ENCODE measurements around the gene SHISA5.

SHISA5 gene

GRCh38 chr3:48456456-48456855 is 47.5 kb downstream of the SHISA5 start:
- no peak for ATAC-seq

- ATAC-seq, result no peak
Measured at GRCh38 chr3:48451270-48451669, 52.7 kb downstream of the SHISA5 start.

DNA sequence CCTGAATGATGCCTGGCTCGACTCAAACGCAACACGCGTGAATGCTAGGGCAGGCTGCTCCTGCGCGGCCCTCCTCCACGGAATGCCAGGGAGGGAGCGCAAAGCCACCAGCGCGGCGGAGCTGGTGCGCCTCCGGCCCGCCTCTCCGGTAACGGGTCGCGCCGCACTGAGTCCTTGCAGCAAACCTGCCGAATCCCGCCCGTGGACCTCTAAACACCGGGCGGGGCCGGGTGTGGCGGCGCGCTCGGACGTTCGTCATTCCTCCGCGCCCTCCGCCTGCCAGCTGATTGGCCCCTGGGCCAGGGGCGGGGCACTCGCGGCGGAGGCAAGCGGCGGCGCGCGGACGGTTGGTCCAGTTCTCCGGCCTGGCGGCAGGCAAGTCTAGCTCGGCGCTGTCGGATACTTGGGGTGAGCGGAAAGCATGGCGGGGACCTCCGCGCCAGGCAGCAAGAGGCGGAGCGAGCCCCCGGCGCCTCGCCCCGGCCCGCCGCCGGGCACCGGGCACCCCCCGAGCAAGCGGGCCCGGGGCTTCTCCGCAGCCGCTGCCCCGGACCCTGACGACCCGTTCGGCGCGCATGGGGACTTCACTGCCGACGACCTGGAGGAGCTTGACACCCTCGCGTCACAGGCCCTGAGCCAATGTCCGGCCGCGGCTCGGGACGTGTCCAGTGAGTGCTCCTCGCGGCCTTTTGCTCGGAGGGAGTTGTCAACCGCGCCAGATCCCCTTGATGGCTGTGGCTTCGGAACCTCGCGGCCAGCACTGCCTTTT is 57.4 kb downstream of the SHISA5 start, which contains the start of gene ATRIP:
ATRIP (plus strand) TSS at position 313 of the 769 bp plus-strand sequence; CDS start at position 422, 109 bp downstream.
- peak; percentile 99 for ATAC-seq

DNA sequence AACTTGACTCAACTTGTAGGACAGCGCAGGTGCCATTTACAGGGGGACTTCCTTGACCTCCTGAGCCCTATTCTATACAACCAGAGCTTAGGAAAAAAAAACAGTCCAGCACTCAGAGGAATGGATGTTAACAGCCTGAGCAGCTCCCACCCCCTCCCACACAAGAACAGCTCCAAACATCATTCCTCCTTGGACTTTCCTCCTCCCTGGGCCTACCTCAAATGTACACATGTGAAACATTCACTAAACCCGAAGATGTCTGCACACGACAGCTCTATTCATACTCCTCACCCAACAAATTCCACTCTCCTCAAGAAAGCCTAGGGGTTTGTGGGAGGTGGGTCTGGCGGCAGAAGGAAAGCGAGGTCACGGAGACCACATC is 57.9 kb downstream of the SHISA5 start:
- ATAC-seq, result no peak

GRCh38 chr3:48445277-48445882 is 58.6 kb downstream of the SHISA5 start:
- ATAC-seq, result no peak

- no peak for ATAC-seq
Measured at GRCh38 chr3:48441940-48442339, 62.0 kb downstream of the SHISA5 start.

- no peak for ATAC-seq
Measured at GRCh38 chr3:48440590-48440958, 63.4 kb downstream of the SHISA5 start.

GRCh38 chr3:48439820-48440589 is 64.0 kb downstream of the SHISA5 start, which contains the start of the genes CCDC51 and TMA7:
TSS of gene CCDC51 (minus strand) at chr3:48440119. CDS start at chr3:48435128, 4,991 bp downstream.
TSS of gene TMA7 (plus strand) at chr3:48440257. CDS start at chr3:48440297, 40 bp downstream.
- peak; percentile 97 to 99 for ATAC-seq

DNA sequence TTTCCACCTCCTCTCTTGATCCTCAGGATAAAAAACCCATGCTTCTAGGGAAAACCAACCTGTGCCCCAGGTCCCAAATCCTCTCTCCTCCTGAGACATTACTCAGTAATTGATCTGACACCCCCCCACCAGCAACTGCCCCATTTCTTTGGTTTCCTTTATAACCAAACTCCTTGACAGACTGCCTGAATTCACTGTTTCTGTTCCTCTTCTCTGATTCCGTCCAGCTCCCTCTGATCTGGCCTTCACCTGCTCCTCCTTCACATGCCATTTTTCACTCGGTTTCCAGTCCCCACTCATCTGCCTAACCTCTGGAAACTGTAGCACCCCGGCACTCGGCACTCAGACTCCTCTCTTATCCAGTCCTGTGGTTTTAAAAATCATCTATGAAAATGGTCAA is 66.2 kb downstream of the SHISA5 start:
- no peak for ATAC-seq

DNA sequence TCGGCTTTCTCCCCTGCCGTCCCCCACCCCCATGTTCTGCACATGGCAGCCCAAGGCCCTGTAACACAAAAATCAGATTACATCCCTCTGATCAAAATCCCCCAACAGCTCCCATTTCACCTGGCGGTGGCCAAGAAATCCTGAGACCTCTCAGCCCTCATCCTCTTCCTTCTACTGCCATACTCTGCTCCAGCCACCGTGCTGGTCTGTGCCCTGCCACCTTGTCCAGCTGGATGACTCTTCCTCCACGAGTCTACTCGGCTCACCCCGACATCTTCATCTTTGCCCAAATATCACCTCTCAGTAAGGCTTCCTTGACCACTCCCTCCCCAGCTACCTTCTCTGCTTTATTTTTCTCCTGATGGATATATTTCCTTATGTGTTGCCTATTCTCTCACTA is 67.1 kb downstream of the SHISA5 start:
- ATAC-seq, result no peak

- ATAC-seq, result no peak
Measured at GRCh38 chr3:48436477-48436787, 67.5 kb downstream of the SHISA5 start.

- peak in 1 of 2 donors; percentile 27 for ATAC-seq
Measured at GRCh38 chr3:48435774-48436476, 68.0 kb downstream of the SHISA5 start.

GRCh38 chr3:48435223-48435595 is 68.8 kb downstream of the SHISA5 start:
- no peak for ATAC-seq

DNA sequence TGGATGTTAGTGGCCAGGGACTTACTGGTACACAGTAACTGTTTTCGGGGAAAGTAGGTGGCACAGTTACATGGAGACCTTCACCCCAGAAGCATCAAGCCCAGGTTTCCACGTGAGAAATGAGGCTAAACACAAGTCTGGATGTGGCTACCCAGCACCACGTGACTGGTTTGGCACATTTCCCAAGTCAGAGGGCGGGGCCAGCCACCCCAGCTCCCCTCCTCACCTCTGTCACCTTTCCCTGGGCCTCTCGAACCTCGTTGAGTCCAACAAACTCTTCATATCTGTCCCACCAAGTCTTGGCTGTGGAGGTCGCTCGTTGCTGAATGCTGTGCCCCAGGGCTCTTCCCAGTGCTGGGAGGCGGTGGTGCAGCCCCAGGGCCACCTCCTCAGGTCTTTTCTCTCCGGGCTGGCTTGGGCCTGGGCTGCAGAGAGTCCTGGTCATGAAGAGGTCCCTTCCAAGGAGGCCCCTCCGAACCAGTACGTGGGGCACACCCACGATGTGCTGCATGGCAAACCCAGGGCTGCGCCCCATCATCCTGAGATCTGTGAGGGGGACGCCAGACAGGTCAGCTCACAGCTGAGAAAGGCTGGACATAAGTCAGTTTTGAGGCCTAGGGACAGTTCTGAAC is 69.3 kb downstream of the SHISA5 start:
- ATAC-seq, result no peak

DNA sequence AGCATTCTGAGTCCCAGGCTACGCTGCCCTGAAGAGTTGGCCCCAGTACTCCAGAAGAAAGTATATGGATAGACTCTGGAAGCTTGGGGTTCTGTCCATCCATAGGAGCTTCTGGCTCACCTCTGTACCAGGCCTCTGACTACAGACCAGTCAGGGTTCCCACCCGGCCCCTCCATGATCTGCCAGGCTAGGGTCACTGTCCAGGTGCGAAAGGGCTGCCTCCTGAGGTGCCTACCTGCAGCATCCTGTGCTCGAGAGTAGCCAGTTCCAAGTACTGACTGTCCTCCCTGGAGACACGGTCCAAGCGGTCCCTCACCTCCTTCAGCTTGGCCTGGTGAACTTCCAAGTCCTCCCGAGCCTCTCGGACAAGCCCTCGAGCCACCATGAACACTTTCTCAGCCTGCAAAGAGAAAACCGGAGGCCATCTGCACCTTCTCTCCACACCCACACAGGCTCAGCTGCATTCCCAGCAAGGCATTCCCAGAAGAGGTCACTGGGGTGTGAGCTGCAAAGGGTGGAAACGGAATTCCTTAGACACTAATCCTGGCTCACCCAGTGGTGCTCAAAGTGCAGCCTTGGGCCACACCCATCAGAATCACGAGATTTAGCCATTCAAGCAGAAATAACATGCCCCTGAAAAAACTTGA is 70.4 kb downstream of the SHISA5 start:
- no peak for ATAC-seq

- ATAC-seq, result no peak
Measured at GRCh38 chr3:48432411-48433371, 71.3 kb downstream of the SHISA5 start.

- ATAC-seq, result no peak
Measured at GRCh38 chr3:48431224-48432029, 72.5 kb downstream of the SHISA5 start.

DNA sequence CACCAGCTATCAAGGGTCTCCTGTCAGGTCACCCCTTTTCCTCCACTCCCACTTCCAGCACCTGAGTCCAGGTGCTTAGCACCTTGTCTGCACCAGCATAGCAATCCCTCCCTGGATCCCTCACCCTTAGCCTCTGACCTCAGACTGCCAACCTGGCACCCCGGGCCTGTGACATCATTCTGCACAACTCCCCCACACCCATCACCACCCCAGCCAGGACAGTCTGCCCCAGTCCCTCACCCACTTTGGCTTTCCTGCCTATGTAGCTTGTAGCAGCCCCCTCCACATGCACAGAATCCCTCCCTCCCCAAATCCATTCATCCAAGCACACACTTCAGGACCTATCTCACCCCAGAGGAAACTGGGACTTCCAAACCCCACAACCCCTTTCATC is 73.3 kb downstream of the SHISA5 start:
- no peak for ATAC-seq

GRCh38 chr3:48429960-48430707 is 73.8 kb downstream of the SHISA5 start, which contains the start of gene PLXNB1:
TSS of gene PLXNB1 (minus strand) at chr3:48430086. CDS start at chr3:48424611, 5,475 bp downstream.
- peak in 1 of 2 donors; percentile 8 for ATAC-seq
